ENCODE data around the gene LRCH1. TPM values are rescaled to one million over a fixed set of nuclear protein-coding genes. Genes with fewer than 3 reads are reported as not detected.

The LRCH1 gene
- total and polyA plus RNA-seq, 4 experiments from 2014 or later: 1.2 to 19.1 (median 12.1) TPM

DNA sequence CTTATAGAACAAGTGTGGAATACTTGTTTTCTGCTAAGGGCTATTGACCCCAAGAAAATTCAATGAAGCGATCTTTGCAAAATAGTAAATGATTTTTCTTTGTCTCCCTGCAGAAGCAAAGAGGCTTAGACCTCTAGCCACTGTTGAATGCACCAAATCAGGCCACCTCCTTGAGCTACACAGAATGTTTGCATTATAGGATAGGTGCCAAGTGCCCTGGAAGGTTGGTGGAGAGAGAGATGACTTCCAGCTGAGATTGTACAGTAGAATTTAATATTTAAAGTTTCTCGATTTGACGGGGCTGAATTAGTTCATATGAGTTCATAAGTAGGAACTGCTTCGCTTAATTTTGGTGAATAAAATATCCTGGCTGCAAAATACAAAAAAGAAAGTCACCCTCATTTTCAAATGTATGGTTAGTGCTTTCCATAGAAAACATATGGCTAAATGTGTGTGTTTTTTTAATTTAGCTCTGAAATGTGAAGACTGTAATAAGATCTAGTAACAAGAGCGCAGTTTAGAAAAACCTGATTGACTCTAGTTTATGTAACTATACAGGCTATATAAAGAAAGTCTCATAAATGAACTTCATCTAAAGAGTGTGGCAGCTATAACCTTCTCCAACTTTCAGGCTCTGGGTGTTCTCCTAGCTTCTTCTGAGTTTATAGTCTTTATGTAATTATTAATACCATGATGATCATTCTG is 41.6 kb downstream of the LRCH1 start:
- H3K27me3 ChIP-seq (ENCODE audit: insufficient read depth, low read length): no peaks in the 10 kb centered on the region
- POLR2A ChIA-PET (ENCODE audit: partially characterized antibody): no interaction called here
- intact Hi-C loops (cut with micrococcal nuclease): loop anchor here (5.0 kb wide), 1 partner anchor 42 kb away; the partner anchor contains the start of gene LRCH1
- H3K9me3 Mint-ChIP-seq: peaks cover 0 to 4% (median 0%) of the 10 kb centered on the region in 8 donors
- H3K4me1 Mint-ChIP-seq: peaks cover 43 to 91% (median 70%) of the 10 kb centered on the region in 4 donors
- peak overlapping the region in 1 of 8 donors; percentile 25 for H3K4me3 Mint-ChIP-seq
- CTCF ChIA-PET (ENCODE audit: partially characterized antibody): interaction anchor here (3.7 kb wide), 1 partner anchor 42 kb away, joined by 12 read pairs; the partner anchor contains the start of gene LRCH1
- no peak overlapping the region for H3K27ac ChIP-seq (ENCODE audit: low read depth, low read length)
- H3K9me3 ChIP-seq (ENCODE audit: control insufficient read depth in 1 of 2, low read length in 2 of 2): no peaks in the 10 kb centered on the region
- H3K4me1 ChIP-seq (ENCODE audit: insufficient read depth, low read length): peaks cover 59% of the 10 kb centered on the region
- no peaks in the 10 kb centered on the region for H3K36me3 Mint-ChIP-seq
- H3K27me3 Mint-ChIP-seq: no peaks in the 10 kb centered on the region
- DNase-seq: no peak
- H3K27ac Mint-ChIP-seq: peak overlapping the region in 3 of 7 donors; percentile 37 to 51 (median 38)
- no peak overlapping the region for H3K4me3 ChIP-seq (ENCODE audit: low read length in 2 of 2)
- H3K36me3 ChIP-seq (ENCODE audit: insufficient read depth, low read length): no peaks in the 10 kb centered on the region

DNA sequence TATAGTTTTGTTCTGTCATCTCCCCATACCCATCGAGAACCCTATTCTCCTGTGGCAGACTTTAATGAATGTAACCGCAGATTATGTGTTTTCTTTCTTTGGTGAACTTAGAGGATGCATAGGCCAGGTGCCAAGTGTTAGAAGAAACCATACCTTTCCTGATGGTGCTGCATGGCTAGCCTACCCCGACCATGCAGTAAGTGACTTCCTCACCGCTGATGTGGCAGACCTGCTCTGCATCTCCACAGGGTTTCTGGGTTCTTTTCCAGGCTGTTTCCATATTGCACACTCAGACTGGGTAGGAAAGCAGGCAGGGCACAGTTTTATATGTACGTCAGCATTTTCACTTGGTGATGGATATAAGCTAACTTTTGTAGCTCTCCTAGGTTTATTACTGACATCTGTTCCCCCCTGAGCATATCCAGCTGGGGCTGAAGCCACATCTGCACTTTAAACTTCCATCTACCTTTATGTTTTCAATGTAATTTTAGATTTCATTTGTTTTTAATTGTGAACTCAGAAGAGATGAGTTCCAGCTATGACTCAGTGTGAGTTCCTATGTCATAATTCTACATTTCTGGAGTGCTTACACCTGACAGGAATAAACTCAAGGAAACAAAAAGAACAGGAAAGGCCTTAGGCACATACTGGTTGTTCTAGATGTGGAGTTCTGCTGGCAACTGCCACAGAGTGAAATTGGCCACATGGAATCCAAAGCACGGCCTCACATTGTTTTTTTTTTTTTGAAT is 42.3 kb downstream of the LRCH1 start:
- H3K9me3 ChIP-seq (ENCODE audit: control insufficient read depth in 1 of 2, low read length in 2 of 2): no peaks in the 10 kb centered on the region
- no peaks in the 10 kb centered on the region for H3K27me3 ChIP-seq (ENCODE audit: insufficient read depth, low read length)
- peak overlapping the region in 3 of 7 donors; percentile 5 to 37 (median 32) for H3K27ac Mint-ChIP-seq
- H3K4me3 Mint-ChIP-seq: peak overlapping the region in 1 of 8 donors; percentile 13
- no peak for DNase-seq
- H3K36me3 Mint-ChIP-seq: no peaks in the 10 kb centered on the region
- no peak overlapping the region for H3K4me3 ChIP-seq (ENCODE audit: low read length in 2 of 2)
- H3K36me3 ChIP-seq (ENCODE audit: insufficient read depth, low read length): no peaks in the 10 kb centered on the region
- peaks cover 40 to 88% (median 67%) of the 10 kb centered on the region in 4 donors for H3K4me1 Mint-ChIP-seq
- H3K4me1 ChIP-seq (ENCODE audit: insufficient read depth, low read length): peaks cover 56% of the 10 kb centered on the region
- ChIA-PET CTCF (ENCODE audit: partially characterized antibody) (interaction anchor here (1.6 to 3.7 kb wide), 2 partner anchors 9 to 43 kb away, joined by 5 to 12 read pairs; partner anchors contain the start of gene LRCH1), POLR2A (ENCODE audit: partially characterized antibody) (no interaction called here)
- no peaks in the 10 kb centered on the region for H3K27me3 Mint-ChIP-seq
- intact Hi-C loops (cut with micrococcal nuclease): no loop called here
- H3K9me3 Mint-ChIP-seq: peaks cover 0 to 4% (median 0%) of the 10 kb centered on the region in 8 donors
- no peak overlapping the region for H3K27ac ChIP-seq (ENCODE audit: low read depth, low read length)

DNA sequence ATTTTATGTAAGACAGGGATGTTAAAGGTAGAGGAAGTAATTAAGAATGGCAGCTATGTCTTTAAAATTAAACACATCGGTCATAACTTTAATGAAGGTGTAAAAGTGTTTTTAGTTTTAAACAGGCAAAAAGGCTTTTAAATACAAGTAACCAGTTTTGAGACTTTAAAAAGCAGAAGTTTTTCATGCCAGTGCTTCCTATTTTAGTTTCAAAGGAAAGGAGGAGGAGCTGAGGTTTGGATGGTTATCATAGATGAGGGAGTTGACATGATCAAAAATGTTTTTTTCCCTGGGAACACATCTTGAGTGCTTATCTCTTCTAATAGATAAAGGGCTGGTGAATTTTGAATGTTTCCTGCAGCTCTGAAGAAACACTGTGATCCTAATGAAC is 42.9 kb downstream of the LRCH1 start:
- Histone ChIP-seq H3K27ac (ENCODE audit: low read depth, low read length) (no peak overlapping the region), H3K4me1 (ENCODE audit: insufficient read depth, low read length) (peaks cover 62% of the 10 kb centered on the region), H3K4me3 (ENCODE audit: low read length in 2 of 2) (no peak overlapping the region), H3K27me3 (ENCODE audit: insufficient read depth, low read length) (no peaks in the 10 kb centered on the region), H3K36me3 (ENCODE audit: insufficient read depth, low read length) (no peaks in the 10 kb centered on the region), H3K9me3 (ENCODE audit: control insufficient read depth in 1 of 2, low read length in 2 of 2) (no peaks in the 10 kb centered on the region)
- intact Hi-C loops (cut with micrococcal nuclease): no loop called here
- H3K27ac Mint-ChIP-seq: no peak overlapping the region
- H3K4me3 Mint-ChIP-seq: no peak overlapping the region
- H3K36me3 Mint-ChIP-seq: no peaks in the 10 kb centered on the region
- peaks cover 44 to 89% (median 69%) of the 10 kb centered on the region in 4 donors for H3K4me1 Mint-ChIP-seq
- no peak for DNase-seq
- H3K9me3 Mint-ChIP-seq: peaks cover 0 to 4% (median 0%) of the 10 kb centered on the region in 8 donors
- ChIA-PET CTCF (ENCODE audit: partially characterized antibody) (interaction anchor here (1.6 to 3.7 kb wide), 2 partner anchors 9 to 43 kb away, joined by 5 to 12 read pairs; partner anchors contain the start of gene LRCH1), POLR2A (ENCODE audit: partially characterized antibody) (no interaction called here)
- H3K27me3 Mint-ChIP-seq: no peaks in the 10 kb centered on the region

DNA sequence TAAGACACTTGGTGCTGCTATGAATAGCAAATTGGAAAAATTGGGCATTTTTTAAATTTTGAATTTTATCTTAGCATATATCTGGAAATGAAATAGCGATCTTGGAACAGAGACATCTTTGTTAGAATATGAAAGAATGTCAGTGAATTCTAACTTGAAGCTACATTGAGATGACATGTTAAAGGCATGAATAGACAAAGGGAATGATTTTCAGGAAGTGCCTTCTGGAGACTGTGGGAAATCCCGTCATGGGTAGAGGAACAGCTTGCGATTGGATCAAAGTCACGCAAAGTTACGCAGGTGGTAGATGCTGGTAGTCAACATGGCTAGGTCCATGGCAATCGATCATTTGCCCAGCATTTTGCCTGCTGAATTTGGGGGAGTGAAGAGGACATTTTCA is 43.5 kb downstream of the LRCH1 start:
- Histone ChIP-seq H3K36me3 (ENCODE audit: insufficient read depth, low read length) (no peaks in the 10 kb centered on the region), H3K4me1 (ENCODE audit: insufficient read depth, low read length) (peaks cover 66% of the 10 kb centered on the region), H3K4me3 (ENCODE audit: low read length in 2 of 2) (no peak overlapping the region), H3K27ac (ENCODE audit: low read depth, low read length) (no peak overlapping the region), H3K27me3 (ENCODE audit: insufficient read depth, low read length) (no peaks in the 10 kb centered on the region), H3K9me3 (ENCODE audit: control insufficient read depth in 1 of 2, low read length in 2 of 2) (no peaks in the 10 kb centered on the region)
- peaks cover 47 to 89% (median 70%) of the 10 kb centered on the region in 4 donors for H3K4me1 Mint-ChIP-seq
- H3K27me3 Mint-ChIP-seq: no peaks in the 10 kb centered on the region
- H3K27ac Mint-ChIP-seq: no peak overlapping the region
- ChIA-PET POLR2A (ENCODE audit: partially characterized antibody) (no interaction called here), CTCF (ENCODE audit: partially characterized antibody) (interaction anchor here (1.6 to 3.7 kb wide), 2 partner anchors 10 to 44 kb away, joined by 5 to 12 read pairs; partner anchors contain the start of gene LRCH1)
- intact Hi-C loops (cut with micrococcal nuclease): no loop called here
- H3K9me3 Mint-ChIP-seq: peaks cover 0 to 4% (median 0%) of the 10 kb centered on the region in 8 donors
- DNase-seq: no peak
- no peaks in the 10 kb centered on the region for H3K36me3 Mint-ChIP-seq
- H3K4me3 Mint-ChIP-seq: no peak overlapping the region

DNA sequence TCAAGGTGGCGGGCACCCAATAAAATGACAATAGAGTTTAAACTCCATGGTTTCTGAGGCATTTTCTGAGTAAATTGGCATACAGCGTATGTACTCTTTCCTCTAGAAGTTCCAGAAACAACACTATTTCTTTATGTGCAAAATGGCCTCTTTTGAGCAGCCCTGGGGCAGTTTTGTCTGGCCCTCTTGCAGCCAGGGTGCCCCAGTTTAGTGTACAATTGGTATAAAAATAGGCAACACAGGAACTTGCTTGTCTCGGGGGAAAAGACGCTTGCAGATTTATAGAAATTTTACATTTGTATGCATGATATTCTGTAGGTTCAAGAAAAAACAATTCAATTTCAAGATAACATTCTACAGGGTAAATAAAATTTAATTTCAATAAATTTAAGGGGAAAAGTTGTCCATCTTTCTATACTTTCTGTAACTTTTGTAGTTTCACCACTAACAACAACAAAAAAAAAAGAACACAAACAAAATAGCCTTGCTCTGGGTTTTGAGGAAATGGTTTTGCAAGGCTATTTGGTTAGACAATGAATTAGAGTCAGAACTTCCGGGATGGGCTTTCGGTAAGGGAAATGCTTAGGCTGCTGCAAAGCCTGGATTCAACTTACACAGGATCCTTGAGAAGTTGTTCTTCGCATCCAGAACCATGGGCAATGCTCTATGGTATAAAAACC is 45.3 kb downstream of the LRCH1 start:
- H3K9me3 ChIP-seq (ENCODE audit: control insufficient read depth in 1 of 2, low read length in 2 of 2): no peaks in the 10 kb centered on the region
- intact Hi-C loops (cut with micrococcal nuclease): no loop called here
- no peaks in the 10 kb centered on the region for H3K36me3 ChIP-seq (ENCODE audit: insufficient read depth, low read length)
- H3K27me3 Mint-ChIP-seq: no peaks in the 10 kb centered on the region
- no peak overlapping the region for H3K4me3 ChIP-seq (ENCODE audit: low read length in 2 of 2)
- H3K36me3 Mint-ChIP-seq: no peaks in the 10 kb centered on the region
- H3K27me3 ChIP-seq (ENCODE audit: insufficient read depth, low read length): no peaks in the 10 kb centered on the region
- H3K4me1 ChIP-seq (ENCODE audit: insufficient read depth, low read length): peaks cover 57% of the 10 kb centered on the region
- DNase-seq: peak in 1 of 5 donors; percentile 5
- peak overlapping the region in 3 of 7 donors; percentile 2 to 38 (median 31) for H3K27ac Mint-ChIP-seq
- H3K9me3 Mint-ChIP-seq: peaks cover 0 to 4% (median 0%) of the 10 kb centered on the region in 8 donors
- peak overlapping the region in 4 of 8 donors; percentile 13 to 69 (median 43) for H3K4me3 Mint-ChIP-seq
- ChIA-PET POLR2A (ENCODE audit: partially characterized antibody) (no interaction called here), CTCF (ENCODE audit: partially characterized antibody) (interaction anchor here (3.7 kb wide), 1 partner anchor 46 kb away, joined by 12 read pairs; the partner anchor contains the start of gene LRCH1)
- no peak overlapping the region for H3K27ac ChIP-seq (ENCODE audit: low read depth, low read length)
- H3K4me1 Mint-ChIP-seq: peaks cover 46 to 89% (median 71%) of the 10 kb centered on the region in 4 donors

DNA sequence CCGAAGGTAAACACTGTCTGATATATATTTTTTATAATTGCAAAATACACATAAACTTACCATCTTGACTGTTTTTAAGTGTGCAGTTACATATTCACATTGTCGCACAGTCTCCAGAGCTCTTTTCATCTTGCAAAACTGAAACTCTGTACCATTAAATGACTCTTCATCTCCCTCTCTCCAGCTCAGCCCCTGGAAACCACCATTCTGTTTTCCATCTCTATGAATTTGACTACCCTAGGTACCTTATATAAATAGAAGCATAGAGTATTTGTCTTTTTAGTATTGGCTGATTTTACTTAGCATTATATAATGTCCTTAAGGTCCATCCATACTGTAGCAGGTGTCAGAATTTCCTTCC is 45.8 kb downstream of the LRCH1 start:
- intact Hi-C loops (cut with micrococcal nuclease): no loop called here
- ChIA-PET CTCF (ENCODE audit: partially characterized antibody) (interaction anchor here (3.8 kb wide), 1 partner anchor 47 kb away, joined by 15 read pairs; the partner anchor contains the start of gene LRCH1), POLR2A (ENCODE audit: partially characterized antibody) (no interaction called here)

More for the DNA sequence above, 45.8 kb downstream of the LRCH1 start:
- Mint-ChIP-seq H3K4me3 (peak overlapping the region in 5 of 8 donors; percentile 3 to 69 (median 3)), H3K36me3 (no peaks in the 10 kb centered on the region), H3K27ac (peak overlapping the region in 2 of 7 donors; percentile 2 to 18), H3K4me1 (peaks cover 42 to 85% (median 66%) of the 10 kb centered on the region in 4 donors), H3K27me3 (no peaks in the 10 kb centered on the region), H3K9me3 (peaks cover 0 to 4% (median 0%) of the 10 kb centered on the region in 8 donors)
- H3K4me1 ChIP-seq (ENCODE audit: insufficient read depth, low read length): peaks cover 52% of the 10 kb centered on the region
- DNase-seq: no peak
- no peaks in the 10 kb centered on the region for H3K27me3 ChIP-seq (ENCODE audit: insufficient read depth, low read length)
- no peak overlapping the region for H3K4me3 ChIP-seq (ENCODE audit: low read length in 2 of 2)
- no peaks in the 10 kb centered on the region for H3K9me3 ChIP-seq (ENCODE audit: control insufficient read depth in 1 of 2, low read length in 2 of 2)
- no peak overlapping the region for H3K27ac ChIP-seq (ENCODE audit: low read depth, low read length)
- H3K36me3 ChIP-seq (ENCODE audit: insufficient read depth, low read length): no peaks in the 10 kb centered on the region
